ENCODE data around the gene SCRN2.

SCRN2 gene

GRCh38 chr17:47846716-47847340 lies 5.8 kb upstream of the SCRN2 start:
- DNase-seq (ENCODE audit: low spot score), result no peak

- DNase-seq (ENCODE audit: low spot score), result no peak
Observed at GRCh38 chr17:47845716-47846075, 4.6 kb upstream of the SCRN2 start.

- DNase-seq (ENCODE audit: low spot score), result peak; percentile 67
Observed at GRCh38 chr17:47844814-47845715, 4.0 kb upstream of the SCRN2 start.

GRCh38 chr17:47844227-47844626 lies 3.2 kb upstream of the SCRN2 start:
- no peak for DNase-seq (ENCODE audit: low spot score)

- DNase-seq (ENCODE audit: low spot score), result no peak
Observed at GRCh38 chr17:47843391-47843730, 2.3 kb upstream of the SCRN2 start.

GRCh38 chr17:47841488-47842291 lies 617 bp upstream of the SCRN2 start:
- DNase-seq (ENCODE audit: low spot score), result no peak

GRCh38 chr17:47840001-47840741 lies 902 bp downstream of the SCRN2 start:
- DNase-seq (ENCODE audit: low spot score), result no peak

- DNase-seq (ENCODE audit: low spot score), result no peak
Observed at GRCh38 chr17:47839071-47839470, 2.0 kb downstream of the SCRN2 start.

- DNase-seq (ENCODE audit: low spot score), result no peak
Observed at GRCh38 chr17:47838636-47839035, 2.4 kb downstream of the SCRN2 start.

GRCh38 chr17:47837401-47838039 lies 3.6 kb downstream of the SCRN2 start:
- DNase-seq (ENCODE audit: low spot score), result no peak

- no peak for DNase-seq (ENCODE audit: low spot score)
Observed at GRCh38 chr17:47836601-47837000, 4.5 kb downstream of the SCRN2 start.

- no peak for DNase-seq (ENCODE audit: low spot score)
Observed at GRCh38 chr17:47834756-47835155, 6.3 kb downstream of the SCRN2 start.

- no peak for DNase-seq (ENCODE audit: low spot score)
Observed at GRCh38 chr17:47831934-47832327, 9.1 kb downstream of the SCRN2 start.

- peak; percentile 99 for DNase-seq (ENCODE audit: low spot score)
Observed at GRCh38 chr17:47831003-47831933, 9.8 kb downstream of the SCRN2 start, which contains the start of the genes LRRC46 and MRPL10. LRRC46 (plus strand) TSS chr17:47831670; CDS start chr17:47831990, 320 bp downstream. MRPL10 (minus strand) TSS chr17:47831541; CDS start chr17:47831511, 30 bp downstream.

- no peak for DNase-seq (ENCODE audit: low spot score)
Observed at GRCh38 chr17:47830396-47831002, 10.6 kb downstream of the SCRN2 start.

- DNase-seq (ENCODE audit: low spot score), result no peak
Observed at GRCh38 chr17:47829870-47830269, 11.2 kb downstream of the SCRN2 start.

- no peak for DNase-seq (ENCODE audit: low spot score)
Observed at GRCh38 chr17:47823519-47823918, 17.6 kb downstream of the SCRN2 start.

GRCh38 chr17:47822785-47823184 lies 18.3 kb downstream of the SCRN2 start:
- no peak for DNase-seq (ENCODE audit: low spot score)

- peak; percentile 85 for DNase-seq (ENCODE audit: low spot score)
Observed at GRCh38 chr17:47821424-47822391, 19.4 kb downstream of the SCRN2 start, which contains the start of gene OSBPL7. OSBPL7 (minus strand) TSS chr17:47821794; CDS start chr17:47820278, 1,516 bp downstream.

Data from AG08396 (cell line).